Measurements from ENCODE around the gene ABTB2.

DNA sequence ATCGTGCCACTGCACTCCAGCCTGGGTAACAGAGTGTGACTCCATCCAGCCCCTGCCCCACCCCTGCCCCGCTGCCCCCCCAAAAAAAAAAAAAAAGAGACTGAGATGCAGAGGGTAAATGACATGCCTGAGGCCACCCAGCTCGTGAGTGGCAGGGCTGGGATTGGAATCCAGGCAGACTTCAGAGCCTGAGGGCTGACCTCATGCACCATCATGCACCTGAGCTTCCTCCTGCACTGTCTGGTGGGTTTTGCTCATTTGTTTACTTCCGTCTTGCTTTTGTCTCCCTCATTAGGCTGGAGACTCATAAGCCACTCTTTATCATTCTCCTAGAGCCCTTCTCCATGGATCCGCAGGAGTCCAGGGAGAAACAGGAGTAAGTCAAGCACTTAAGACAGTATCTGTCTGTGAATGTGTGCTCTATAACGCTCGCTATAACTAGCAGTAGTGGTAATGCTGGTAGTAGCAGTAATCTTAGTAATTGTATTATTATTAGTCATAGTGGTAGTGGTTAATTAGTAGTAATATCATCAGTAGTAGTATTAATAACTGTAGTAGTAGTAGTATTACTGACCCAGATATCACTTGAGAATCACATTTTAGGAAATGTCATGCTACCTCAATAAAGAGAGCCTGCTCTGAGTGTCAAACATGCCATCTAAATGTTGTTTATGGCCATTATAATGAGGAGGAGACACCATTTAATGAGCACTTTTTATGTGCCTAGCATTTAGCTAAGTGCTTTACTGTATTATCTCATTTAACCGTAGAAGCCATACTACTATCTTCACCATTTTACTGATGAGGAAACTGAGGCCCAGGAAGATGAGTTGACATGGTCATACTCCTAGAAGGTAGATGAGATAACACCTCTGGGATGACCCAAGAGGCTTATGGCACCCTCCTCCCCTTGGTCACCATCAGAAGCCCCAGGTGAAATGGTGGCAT, 167.3 kb downstream of the ABTB2 start:
- TF ChIP-seq CTCF (IDR thresholded peaks at IDR 0.05): no peak
- TF ChIP-seq EP300 (IDR thresholded peaks at IDR 0.05): no peak
- no peak for TF ChIP-seq RAD21 (conservative IDR thresholded peaks at IDR 0.05 in 1 of 2, IDR thresholded peaks at IDR 0.05 in 1 of 2)
- TF ChIP-seq HOXA7 (CRISPR knock-in tag; IDR thresholded peaks at IDR 0.05): no peak
- no peak for TF ChIP-seq FOSL2 (IDR thresholded peaks at IDR 0.05)
- TF ChIP-seq FOSL2 (CRISPR knock-in tag; IDR thresholded peaks at IDR 0.05): no peak
- no peak for TF ChIP-seq POLR2AphosphoS2 (conservative IDR thresholded peaks at IDR 0.05; ENCODE audit: low read length)

All from A549 (cell line).